ENCODE results near the gene TEDC2.

The TEDC2 gene

GRCh38 chr16:2500918-2501750, 41.2 kb downstream of the TEDC2 start:
- Histone ChIP-seq H3K4me1 (ENCODE audit: insufficient read depth, low read length) (peaks cover 17% of the 10 kb centered on the region), H3K9me3 (ENCODE audit: low read length) (no peaks in the 10 kb centered on the region), H3K27ac (ENCODE audit: low read depth, low read length) (no peak overlapping the region), H3K4me3 (ENCODE audit: low read depth in 1 of 2, low read length in 2 of 2) (peak overlapping the region in 1 of 2 donors; percentile 38), H3K27me3 (ENCODE audit: control insufficient read depth in 1 of 2, insufficient read depth in 2 of 2, low read length in 2 of 2) (no peaks in the 10 kb centered on the region), H3K9ac (ENCODE audit: low read length) (no peak overlapping the region), H3K36me3 (ENCODE audit: insufficient read depth, low read length) (peaks cover 10% of the 10 kb centered on the region)

- Histone ChIP-seq H3K9me3 (ENCODE audit: low read length) (no peaks in the 10 kb centered on the region), H3K4me1 (ENCODE audit: insufficient read depth, low read length) (peaks cover 17% of the 10 kb centered on the region), H3K27ac (ENCODE audit: low read depth, low read length) (no peak overlapping the region), H3K27me3 (ENCODE audit: control insufficient read depth in 1 of 2, insufficient read depth in 2 of 2, low read length in 2 of 2) (no peaks in the 10 kb centered on the region), H3K4me3 (ENCODE audit: low read depth in 1 of 2, low read length in 2 of 2) (peak overlapping the region in 1 of 2 donors; percentile 38), H3K36me3 (ENCODE audit: insufficient read depth, low read length) (peaks cover 10% of the 10 kb centered on the region), H3K9ac (ENCODE audit: low read length) (no peak overlapping the region)
Observed at GRCh38 chr16:2501946-2502895, 42.3 kb downstream of the TEDC2 start.

DNA sequence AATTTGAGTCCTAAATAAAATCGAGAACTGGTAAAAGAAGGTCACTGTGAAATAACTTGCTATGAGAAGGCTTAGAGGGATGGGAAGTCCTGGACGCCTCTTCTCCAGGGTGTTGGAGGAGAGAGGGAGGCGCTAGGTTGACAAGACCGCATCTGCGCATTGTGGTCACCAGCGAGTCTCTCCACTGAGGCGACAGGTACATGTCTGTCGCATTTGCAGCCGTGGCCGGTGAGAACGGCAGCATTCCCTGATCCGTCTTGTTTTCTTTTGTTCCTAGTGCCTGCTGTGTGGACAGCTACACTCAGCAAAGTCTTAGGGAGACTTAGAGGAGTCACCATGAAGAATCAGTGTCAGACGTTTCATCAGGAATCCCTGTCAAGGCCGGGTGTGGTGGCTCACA, 45.8 kb downstream of the TEDC2 start:
- Histone ChIP-seq H3K27me3 (ENCODE audit: control insufficient read depth in 1 of 2, insufficient read depth in 2 of 2, low read length in 2 of 2) (no peaks in the 10 kb centered on the region), H3K4me3 (ENCODE audit: low read depth in 1 of 2, low read length in 2 of 2) (no peak overlapping the region), H3K36me3 (ENCODE audit: insufficient read depth, low read length) (no peaks in the 10 kb centered on the region), H3K9me3 (ENCODE audit: low read length) (no peaks in the 10 kb centered on the region), H3K9ac (ENCODE audit: low read length) (no peak overlapping the region), H3K27ac (ENCODE audit: low read depth, low read length) (no peak overlapping the region), H3K4me1 (ENCODE audit: insufficient read depth, low read length) (peaks cover 17% of the 10 kb centered on the region)

- Histone ChIP-seq H3K36me3 (ENCODE audit: insufficient read depth, low read length) (no peaks in the 10 kb centered on the region), H3K9ac (ENCODE audit: low read length) (no peak overlapping the region), H3K4me1 (ENCODE audit: insufficient read depth, low read length) (peaks cover 20% of the 10 kb centered on the region), H3K27me3 (ENCODE audit: control insufficient read depth in 1 of 2, insufficient read depth in 2 of 2, low read length in 2 of 2) (no peaks in the 10 kb centered on the region), H3K9me3 (ENCODE audit: low read length) (no peaks in the 10 kb centered on the region), H3K27ac (ENCODE audit: low read depth, low read length) (no peak overlapping the region), H3K4me3 (ENCODE audit: low read depth in 1 of 2, low read length in 2 of 2) (no peak overlapping the region)
Observed at GRCh38 chr16:2507052-2507659, 47.2 kb downstream of the TEDC2 start.

DNA sequence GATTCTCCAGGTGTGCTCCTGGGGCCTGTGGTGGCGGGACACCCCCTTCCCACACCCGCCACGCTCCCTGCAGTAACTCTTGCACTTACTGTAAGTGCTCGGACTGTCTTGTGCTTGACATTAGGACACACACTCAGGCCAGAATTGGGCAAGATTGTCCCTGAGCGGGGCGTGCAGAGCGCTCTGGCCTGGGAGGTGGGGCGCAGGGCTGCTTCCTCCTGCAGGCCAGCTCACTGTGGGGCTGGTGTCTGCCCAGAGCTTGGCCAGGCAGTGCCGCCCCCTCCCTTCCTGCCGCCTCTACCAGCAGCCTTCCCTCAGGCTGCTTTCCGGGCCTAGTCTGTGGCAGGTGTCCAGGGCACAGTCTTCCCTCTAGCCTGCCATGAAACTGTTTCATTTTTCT, 47.8 kb downstream of the TEDC2 start:
- Histone ChIP-seq H3K27ac (ENCODE audit: low read depth, low read length) (no peak overlapping the region), H3K36me3 (ENCODE audit: insufficient read depth, low read length) (no peaks in the 10 kb centered on the region), H3K4me3 (ENCODE audit: low read depth in 1 of 2, low read length in 2 of 2) (no peak overlapping the region), H3K9ac (ENCODE audit: low read length) (no peak overlapping the region), H3K9me3 (ENCODE audit: low read length) (no peaks in the 10 kb centered on the region), H3K4me1 (ENCODE audit: insufficient read depth, low read length) (peaks cover 18% of the 10 kb centered on the region), H3K27me3 (ENCODE audit: control insufficient read depth in 1 of 2, insufficient read depth in 2 of 2, low read length in 2 of 2) (no peaks in the 10 kb centered on the region)

- Histone ChIP-seq H3K27ac (ENCODE audit: low read depth, low read length) (no peak overlapping the region), H3K4me1 (ENCODE audit: insufficient read depth, low read length) (peaks cover 21% of the 10 kb centered on the region), H3K9me3 (ENCODE audit: low read length) (no peaks in the 10 kb centered on the region), H3K9ac (ENCODE audit: low read length) (no peak overlapping the region), H3K4me3 (ENCODE audit: low read depth in 1 of 2, low read length in 2 of 2) (no peak overlapping the region), H3K36me3 (ENCODE audit: insufficient read depth, low read length) (no peaks in the 10 kb centered on the region), H3K27me3 (ENCODE audit: control insufficient read depth in 1 of 2, insufficient read depth in 2 of 2, low read length in 2 of 2) (no peaks in the 10 kb centered on the region)
Observed at GRCh38 chr16:2508722-2509400, 49.0 kb downstream of the TEDC2 start.

DNA sequence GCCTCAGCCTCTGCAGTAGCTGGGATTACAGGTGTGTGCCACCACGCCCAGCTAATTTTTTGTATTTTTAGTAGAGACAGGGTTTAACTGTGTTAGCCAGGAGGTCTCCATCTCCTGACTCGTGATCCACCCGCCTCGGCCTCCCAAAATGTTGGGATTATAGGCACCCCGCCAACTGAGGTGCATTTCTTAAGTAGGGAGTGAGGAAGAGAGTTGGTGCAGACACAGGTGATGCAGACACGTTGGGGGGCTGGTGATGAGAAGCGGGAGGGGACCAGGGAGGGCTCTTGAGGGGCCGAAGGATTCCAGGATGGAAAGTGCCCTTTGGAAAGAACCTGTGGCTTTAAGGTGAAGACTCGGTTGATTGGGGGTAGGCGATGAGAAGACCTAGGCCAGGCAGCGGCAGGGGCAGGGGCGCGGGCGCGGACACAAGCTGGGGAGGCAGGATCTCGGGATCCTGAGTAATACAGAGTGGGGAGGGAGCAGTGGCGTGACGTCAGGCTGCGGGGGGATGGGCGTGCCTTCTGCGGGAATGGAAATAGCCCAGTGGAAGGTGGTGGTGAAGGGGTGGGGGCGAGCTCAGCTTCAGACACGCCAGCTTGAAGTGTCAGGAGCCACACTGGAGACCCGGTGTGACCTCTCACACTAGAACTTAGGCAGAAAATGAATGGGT, 51.4 kb downstream of the TEDC2 start:
- H3K9me3 ChIP-seq (ENCODE audit: low read length), result no peaks in the 10 kb centered on the region
- no peaks in the 10 kb centered on the region for H3K27me3 ChIP-seq (ENCODE audit: control insufficient read depth in 1 of 2, insufficient read depth in 2 of 2, low read length in 2 of 2)

GRCh38 chr16:2511996-2512734, 52.3 kb downstream of the TEDC2 start:
- Histone ChIP-seq H3K9ac (ENCODE audit: low read length) (peak overlapping the region; percentile 44), H3K27ac (ENCODE audit: low read depth, low read length) (peak overlapping the region; percentile 90), H3K36me3 (ENCODE audit: insufficient read depth, low read length) (no peaks in the 10 kb centered on the region), H3K27me3 (ENCODE audit: control insufficient read depth in 1 of 2, insufficient read depth in 2 of 2, low read length in 2 of 2) (no peaks in the 10 kb centered on the region), H3K9me3 (ENCODE audit: low read length) (no peaks in the 10 kb centered on the region), H3K4me1 (ENCODE audit: insufficient read depth, low read length) (peaks cover 45% of the 10 kb centered on the region), H3K4me3 (ENCODE audit: low read depth in 1 of 2, low read length in 2 of 2) (peak overlapping the region in 1 of 2 donors; percentile 49)

More for the DNA sequence above, 51.4 kb downstream of the TEDC2 start:
- H3K9ac ChIP-seq (ENCODE audit: low read length), result peak overlapping the region; percentile 44
- H3K4me1 ChIP-seq (ENCODE audit: insufficient read depth, low read length), result peaks cover 36% of the 10 kb centered on the region
- H3K4me3 ChIP-seq (ENCODE audit: low read depth in 1 of 2, low read length in 2 of 2), result peak overlapping the region; percentile 31 to 49
- H3K36me3 ChIP-seq (ENCODE audit: insufficient read depth, low read length), result no peaks in the 10 kb centered on the region
- H3K27ac ChIP-seq (ENCODE audit: low read depth, low read length), result no peak overlapping the region

DNA sequence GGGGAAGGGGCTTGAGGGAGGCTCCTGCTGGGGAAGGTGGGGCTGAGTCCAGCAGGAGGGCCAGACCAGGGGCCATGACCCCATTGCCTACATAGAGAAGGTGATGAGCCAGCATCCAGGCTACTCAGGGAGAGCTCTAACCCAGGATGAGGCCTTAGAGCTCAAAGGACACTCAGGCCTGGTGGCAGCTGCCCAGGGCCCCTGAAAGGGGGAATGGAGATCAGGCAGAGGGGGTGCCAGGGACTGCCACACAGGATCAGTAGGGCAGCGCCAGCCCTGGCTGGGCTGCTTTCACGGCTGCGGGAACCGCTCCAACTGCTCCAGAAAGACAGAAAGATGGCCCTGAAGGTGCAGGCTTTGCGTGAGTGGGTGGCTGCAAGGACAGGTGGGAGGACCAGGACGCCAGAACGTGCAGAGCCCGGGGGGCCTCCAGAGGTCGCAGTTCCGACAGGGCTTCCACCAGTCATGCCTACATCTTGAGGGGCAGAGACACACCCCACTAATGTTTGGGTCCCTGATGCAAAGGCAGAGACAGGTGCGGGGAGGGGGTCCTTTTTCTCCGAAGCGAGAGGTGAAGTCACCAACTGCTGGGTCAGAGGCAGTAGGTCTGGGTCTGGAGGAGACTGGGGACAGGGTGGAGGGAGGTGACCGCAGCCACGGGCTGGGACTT, 53.0 kb downstream of the TEDC2 start:
- H3K9me3 ChIP-seq (ENCODE audit: low read length), result no peaks in the 10 kb centered on the region
- H3K27me3 ChIP-seq (ENCODE audit: control insufficient read depth in 1 of 2, insufficient read depth in 2 of 2, low read length in 2 of 2), result no peaks in the 10 kb centered on the region
- no peaks in the 10 kb centered on the region for H3K36me3 ChIP-seq (ENCODE audit: insufficient read depth, low read length)
- peak overlapping the region; percentile 90 for H3K27ac ChIP-seq (ENCODE audit: low read depth, low read length)
- peaks cover 52% of the 10 kb centered on the region for H3K4me1 ChIP-seq (ENCODE audit: insufficient read depth, low read length)
- H3K9ac ChIP-seq (ENCODE audit: low read length), result no peak overlapping the region
- H3K4me3 ChIP-seq (ENCODE audit: low read depth in 1 of 2, low read length in 2 of 2), result peak overlapping the region; percentile 49 to 95
